PC-9 (cell line): ENCODE data around the gene DNAJC11. TPM values are rescaled to one million over a fixed set of nuclear protein-coding genes. Genes with fewer than 3 reads are reported as not detected.

Source experiments
- BruUV-seq: library from RNA; stranded (reverse); fragments of 400-500 nt; replicated peaks from 2 replicates; lab custom pipeline; 2021; lab: Mats Ljungman, UMichigan
- CTCF ChIA-PET: fragments of 300-600 bp; sonication (Branson Sonifier 250); formaldehyde crosslinking; loops from one replicate; lab custom pipeline; 2022; ENCODE audit warnings: antibody characterized with exemption; lab: Charles Lee
- POLR2A ChIA-PET: fragments of 300-600 bp; sonication (Branson Sonifier 250); formaldehyde crosslinking; loops from one replicate; lab custom pipeline; 2022; ENCODE audit warnings: antibody characterized with exemption; ENCODE audit not compliant: unreplicated experiment; lab: Charles Lee
- DNase-seq, 2 experiments: peaks; one replicate each; pipeline versions ENCODE4 v3.0.0 to v3.0.0-alpha.2; 2015 to 2022; ENCODE audit warnings: mixed read lengths in 1 of 2
- H2AFZ ChIP-seq: fragments of 200-600 bp; sonication (generic); 2 replicates; pipeline ENCODE4 v1.8.1; 2017; ENCODE audit warnings: antibody characterized with exemption
- H3F3A ChIP-seq: fragments of 200-600 bp; sonication (generic); 2 replicates; pipeline ENCODE4 v1.8.1; 2017; ENCODE audit warnings: antibody characterized with exemption, mild to moderate bottlenecking, low read depth; ENCODE audit not compliant: insufficient read depth
- H3K27ac ChIP-seq: fragments of 200-600 bp; sonication (generic); 2 replicates; pipeline ENCODE4 v1.6.1; 2016; ENCODE audit warnings: mixed run types
- H3K27me3 ChIP-seq: fragments of 200-600 bp; sonication (generic); 2 replicates; pipeline ENCODE4 v1.6.1; 2016; ENCODE audit warnings: low read depth, mixed run types; ENCODE audit not compliant: insufficient read depth
- H3K36me3 ChIP-seq: fragments of 200-600 bp; sonication (generic); 2 replicates; pipeline ENCODE4 v1.6.1; 2016; ENCODE audit warnings: low read depth, mixed run types
- H3K4me1 ChIP-seq: fragments of 200-600 bp; sonication (generic); replicated peaks from 2 replicates; pipeline ENCODE4 v1.6.1; 2016; ENCODE audit warnings: mixed run types; ENCODE audit not compliant: insufficient read depth
- H3K4me2 ChIP-seq: fragments of 200-600 bp; sonication (generic); 2 replicates; pipeline ENCODE4 v1.6.1; 2017; ENCODE audit warnings: mixed run types
- H3K4me3 ChIP-seq: fragments of 200-600 bp; sonication (generic); 2 replicates; pipeline ENCODE4 v1.6.1; 2016; ENCODE audit warnings: mixed run types
- H3K79me2 ChIP-seq: fragments of 200-600 bp; sonication (generic); 2 replicates; pipeline ENCODE4 v1.6.1; 2017; ENCODE audit warnings: low read depth, mixed run types
- H3K9me2 ChIP-seq: fragments of 200-600 bp; sonication (generic); 2 replicates; pipeline ENCODE4 v1.8.1; 2017; ENCODE audit warnings: mild to moderate bottlenecking; ENCODE audit not compliant: insufficient read depth
- H3K9me3 ChIP-seq: fragments of 200-600 bp; sonication (generic); 2 replicates; pipeline ENCODE4 v1.8.1; 2016; ENCODE audit warnings: low read depth; ENCODE audit not compliant: insufficient read depth
- H4K20me1 ChIP-seq: fragments of 200-600 bp; sonication (generic); 2 replicates; pipeline ENCODE4 v1.8.1; 2017; ENCODE audit not compliant: insufficient read depth
- CTCF ChIP-seq: fragments of 200-600 bp; sonication (generic); conservative IDR thresholded peaks from 2 replicates; pipeline ENCODE4 v1.6.1; 2017; ENCODE audit warnings: mixed run types, antibody characterized with exemption, mild to moderate bottlenecking, moderate library complexity
- EZH2 ChIP-seq: fragments of 200-600 bp; sonication (generic); IDR thresholded peaks from 2 replicates; pipeline ENCODE4 v1.8.0; 2017; ENCODE audit warnings: antibody characterized with exemption, low read depth
- intact Hi-C: fragments of 100-400 bp; cut with micrococcal nuclease; formaldehyde crosslinking; loops from one replicate; pipeline ENCODE4 v1.10.0; 2022; ENCODE audit not compliant: unreplicated experiment
- total RNA-seq: library from RNA; stranded (reverse); gene quantifications from 2 replicates; pipeline ENCODE4 v1.2.3, GENCODE V29; 2021

Gene DNAJC11
- total RNA-seq, 1 experiment from 2014 or later, result 52.8 TPM

GRCh38 chr1:6628971-6629479 is 72.6 kb downstream of the DNAJC11 start:
- BruUV-seq, result no TSS peak
- Histone ChIP-seq H3F3A (peaks cover 8% of the 10 kb centered on the region), H2AFZ (no peak overlapping the region), H3K27me3 (no peaks in the 10 kb centered on the region), H3K27ac (no peak overlapping the region), H3K9me2 (no peaks in the 10 kb centered on the region), H3K4me3 (no peak overlapping the region), H3K79me2 (0 out of 2 replicates have a peak, but pooled peaks cover 14% of the 10 kb centered on the region), H3K9me3 (no peaks in the 10 kb centered on the region), H3K36me3 (no peaks in the 10 kb centered on the region), H4K20me1 (0 out of 2 replicates have a peak, but pooled peaks cover 5% of the 10 kb centered on the region), H3K4me2 (no peak overlapping the region), H3K4me1 (0 out of 2 replicates have a peak, but pooled peaks cover 8% of the 10 kb centered on the region)
- TF ChIP-seq CTCF, result no peak
- TF ChIP-seq EZH2, result no peak
- intact Hi-C loops, result no loop called here
- ChIA-PET CTCF (no interaction called here), POLR2A (no interaction called here)
- DNase-seq, result no peak

- no peak for DNase-seq
- Histone ChIP-seq H3K4me3 (no peak overlapping the region), H2AFZ (no peak overlapping the region), H3K9me2 (no peaks in the 10 kb centered on the region), H3K27ac (no peak overlapping the region), H3K4me2 (no peak overlapping the region), H3K9me3 (no peaks in the 10 kb centered on the region), H4K20me1 (0 out of 2 replicates have a peak, but pooled peaks cover 6% of the 10 kb centered on the region), H3K27me3 (no peaks in the 10 kb centered on the region), H3K36me3 (no peaks in the 10 kb centered on the region), H3F3A (peaks cover 10% of the 10 kb centered on the region), H3K79me2 (0 out of 2 replicates have a peak, but pooled peaks cover 14% of the 10 kb centered on the region), H3K4me1 (0 out of 2 replicates have a peak, but pooled peaks cover 8% of the 10 kb centered on the region)
- intact Hi-C loops, result no loop called here
- POLR2A ChIA-PET, result no interaction called here
- no peak for TF ChIP-seq EZH2
- TF ChIP-seq CTCF, result no peak
- BruUV-seq, result no TSS peak
- CTCF ChIA-PET, result no interaction called here
These were observed 73.6 kb downstream of the DNAJC11 start for GRCh38 chr1:6627841-6628545.

- CTCF ChIA-PET, result no interaction called here
- TF ChIP-seq CTCF, result no peak
- TF ChIP-seq EZH2, result no peak
These were observed 74.6 kb downstream of the DNAJC11 start for GRCh38 chr1:6627031-6627430.

More at GRCh38 chr1:6627031-6627430, 74.6 kb downstream of the DNAJC11 start:
- H4K20me1 ChIP-seq, result 0 out of 2 replicates have a peak, but pooled peaks cover 6% of the 10 kb centered on the region
- H2AFZ ChIP-seq, result no peak overlapping the region
- H3K79me2 ChIP-seq, result 0 out of 2 replicates have a peak, but pooled peaks cover 14% of the 10 kb centered on the region
- no peaks in the 10 kb centered on the region for H3K36me3 ChIP-seq
- peaks cover 10% of the 10 kb centered on the region for H3F3A ChIP-seq
- BruUV-seq, result no TSS peak
- no peak overlapping the region for H3K4me3 ChIP-seq
- intact Hi-C loops, result no loop called here
- H3K9me3 ChIP-seq, result no peaks in the 10 kb centered on the region
- H3K4me1 ChIP-seq, result 0 out of 2 replicates have a peak, but pooled peaks cover 8% of the 10 kb centered on the region
- H3K27me3 ChIP-seq, result no peaks in the 10 kb centered on the region
- no peak overlapping the region for H3K27ac ChIP-seq
- no peak overlapping the region for H3K4me2 ChIP-seq
- H3K9me2 ChIP-seq, result no peaks in the 10 kb centered on the region
- POLR2A ChIA-PET, result no interaction called here
- no peak for DNase-seq
